ENCODE results near the gene BRMS1L.
"Not testable (repeated sequence)": the region's sequence is repeated elsewhere in the genome, so short reads cannot be mapped to it uniquely, and the experiment has no call there.

DNA sequence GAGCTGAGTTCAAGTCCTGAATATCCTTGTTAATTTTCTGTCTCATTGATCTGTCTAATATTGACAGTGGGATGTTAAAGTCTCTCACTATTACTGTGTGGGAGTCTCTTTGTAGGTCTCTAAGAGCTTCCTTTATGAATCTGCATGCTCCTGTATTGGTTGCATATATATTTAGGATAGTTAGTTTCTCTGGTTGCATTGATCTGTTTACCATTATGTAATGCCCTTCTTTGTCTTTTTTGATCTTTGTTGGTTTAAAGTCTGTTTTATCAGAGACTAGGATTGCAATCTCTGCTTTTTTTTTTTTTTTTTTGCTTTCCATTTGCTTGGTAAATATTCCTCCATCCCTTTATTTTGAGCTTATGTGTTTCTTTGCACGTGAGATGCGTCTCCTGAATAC lies 15.6 kb downstream of the BRMS1L start:
- TF ChIP-seq, protein P1, sequence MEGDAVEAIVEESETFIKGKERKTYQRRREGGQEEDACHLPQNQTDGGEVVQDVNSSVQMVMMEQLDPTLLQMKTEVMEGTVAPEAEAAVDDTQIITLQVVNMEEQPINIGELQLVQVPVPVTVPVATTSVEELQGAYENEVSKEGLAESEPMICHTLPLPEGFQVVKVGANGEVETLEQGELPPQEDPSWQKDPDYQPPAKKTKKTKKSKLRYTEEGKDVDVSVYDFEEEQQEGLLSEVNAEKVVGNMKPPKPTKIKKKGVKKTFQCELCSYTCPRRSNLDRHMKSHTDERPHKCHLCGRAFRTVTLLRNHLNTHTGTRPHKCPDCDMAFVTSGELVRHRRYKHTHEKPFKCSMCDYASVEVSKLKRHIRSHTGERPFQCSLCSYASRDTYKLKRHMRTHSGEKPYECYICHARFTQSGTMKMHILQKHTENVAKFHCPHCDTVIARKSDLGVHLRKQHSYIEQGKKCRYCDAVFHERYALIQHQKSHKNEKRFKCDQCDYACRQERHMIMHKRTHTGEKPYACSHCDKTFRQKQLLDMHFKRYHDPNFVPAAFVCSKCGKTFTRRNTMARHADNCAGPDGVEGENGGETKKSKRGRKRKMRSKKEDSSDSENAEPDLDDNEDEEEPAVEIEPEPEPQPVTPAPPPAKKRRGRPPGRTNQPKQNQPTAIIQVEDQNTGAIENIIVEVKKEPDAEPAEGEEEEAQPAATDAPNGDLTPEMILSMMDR (conservative IDR thresholded peaks at IDR 0.05 in 1 of 2, IDR thresholded peaks at IDR 0.05 in 1 of 2; ENCODE audit: low read depth in 1 of 2, low read length in 2 of 2) = not testable (repeated sequence)
- TF ChIP-seq EZH2 (IDR thresholded peaks at IDR 0.05; ENCODE audit: low read length, missing control alignments) = not testable (repeated sequence)
